Mesodermal cell (in vitro differentiated cells): ENCODE data around the gene FOXJ2.
"Not testable (repeated sequence)": the region's sequence is repeated elsewhere in the genome, so short reads cannot be mapped to it uniquely, and the experiment has no call there.

Experiments
- H3K27ac ChIP-seq: 2 replicates; pipeline ENCODE4 v1.7.0; 2013; ENCODE audit warnings: mild to moderate bottlenecking, low read depth, low read length, moderate library complexity; ENCODE audit not compliant: severe bottlenecking
- H3K36me3 ChIP-seq: 2 replicates; pipeline ENCODE4 v1.7.1; 2013; ENCODE audit warnings: mild to moderate bottlenecking, low read length, moderate library complexity; ENCODE audit not compliant: control insufficient read depth, insufficient read depth
- H3K4me1 ChIP-seq: one replicate; pipeline ENCODE4 v1.7.1; 2013; ENCODE audit warnings: mild to moderate bottlenecking, low read length; ENCODE audit not compliant: insufficient read depth, control insufficient read depth, poor library complexity, severe bottlenecking
- H3K4me3 ChIP-seq: 2 replicates; pipeline ENCODE4 v1.7.0; 2013; ENCODE audit warnings: low read length, control low read depth, mild to moderate bottlenecking; ENCODE audit not compliant: insufficient read depth, poor library complexity, severe bottlenecking; ENCODE audit errors: extremely low read depth
- H3K9me3 ChIP-seq: 2 replicates; pipeline ENCODE4 v1.7.1; 2013; ENCODE audit warnings: mild to moderate bottlenecking, low read length, moderate library complexity; ENCODE audit not compliant: control insufficient read depth
- WGBS, 2 experiments: methylation state at CpG; one replicate each; pipeline ENCODE4 v1.1.5; 2013; ENCODE audit warnings: missing lambda C conversion rate in 2 of 2; ENCODE audit not compliant: insufficient coverage in 2 of 2; 5-methylcytosine and 5-hydroxymethylcytosine counted together

FOXJ2 gene

DNA sequence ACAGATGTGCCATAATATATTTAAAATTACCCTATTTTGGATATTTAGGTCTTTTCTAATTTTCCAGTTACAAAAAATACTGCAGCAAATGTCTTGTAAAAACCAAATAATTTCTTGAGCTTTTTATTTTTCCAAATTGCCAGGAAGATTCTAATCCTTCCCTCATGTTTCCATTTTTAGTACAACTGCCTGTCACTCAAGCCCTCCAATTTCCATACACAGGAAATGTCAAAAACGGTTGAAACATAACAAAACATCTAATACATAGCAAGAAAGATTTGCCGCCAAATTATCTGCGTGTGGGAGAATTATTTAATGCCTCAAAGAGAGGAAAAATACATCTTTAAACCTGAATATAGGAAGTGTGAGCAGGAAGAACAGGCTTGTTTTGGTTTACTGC, 2.3 kb upstream of the FOXJ2 start:
- Histone ChIP-seq H3K36me3 (no peaks in the 10 kb centered on the region), H3K27ac (no peak overlapping the region)
- 90% methylated on average over 2 of the region's 3 CpGs; no CpG with 5 or more reads in 1 of the 2 experiments for WGBS, 2 experiments

DNA sequence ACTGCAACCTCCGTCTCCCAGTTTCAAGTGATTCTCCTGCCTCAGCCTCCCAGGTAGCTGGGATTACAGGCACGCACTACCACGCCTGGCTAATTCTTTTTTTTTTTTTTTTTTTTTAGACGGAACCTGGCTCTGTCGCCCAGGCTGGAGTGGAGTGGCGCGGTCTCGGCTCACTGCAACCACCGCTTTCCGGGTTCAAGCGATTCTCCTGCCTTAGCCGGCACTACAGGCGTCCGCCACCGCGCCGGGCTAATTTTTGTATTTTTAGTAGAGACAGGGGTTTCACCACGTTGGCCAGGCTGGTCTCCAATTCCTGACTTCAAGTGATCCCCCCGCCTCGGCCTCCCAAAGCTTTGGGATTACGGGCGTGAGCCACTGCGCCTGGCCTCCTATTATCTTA, 1.5 kb upstream of the FOXJ2 start:
- peaks cover 20% of the 10 kb centered on the region for H3K4me1 ChIP-seq
- H3K9me3 ChIP-seq, H3K4me3 ChIP-seq, H3K36me3 ChIP-seq, H3K27ac ChIP-seq: not testable (repeated sequence)
- 90% methylated on average over 16 to 17 of the region's 23 CpGs for WGBS, 2 experiments

More for the DNA sequence above, 2.3 kb upstream of the FOXJ2 start:
- Histone ChIP-seq H3K4me1 (peaks cover 13% of the 10 kb centered on the region), H3K9me3 (no peaks in the 10 kb centered on the region), H3K4me3 (no peak overlapping the region)

DNA sequence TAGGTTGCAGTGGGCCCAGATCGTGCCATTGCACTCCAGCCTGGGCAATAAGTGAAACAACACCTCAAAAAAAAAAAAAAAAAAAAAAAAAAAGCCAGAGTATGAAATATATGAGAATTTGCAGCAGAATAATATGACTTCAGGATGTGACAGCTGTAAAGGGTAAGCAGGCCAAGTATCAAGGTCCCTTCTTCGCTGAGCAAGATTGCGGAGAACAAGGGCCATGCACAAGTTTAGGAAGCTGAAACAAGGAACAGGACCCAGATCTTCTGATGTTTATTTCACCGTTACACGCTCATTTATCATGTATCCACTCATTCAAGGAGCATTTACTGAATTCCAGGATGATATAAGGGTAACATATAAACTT, 659 bp upstream of the FOXJ2 start:
- peaks cover 29% of the 10 kb centered on the region for H3K4me1 ChIP-seq
- no peaks in the 10 kb centered on the region for H3K36me3 ChIP-seq
- H3K9me3 ChIP-seq, result no peaks in the 10 kb centered on the region
- H3K4me3 ChIP-seq, result peak overlapping the region; percentile 77
- 53 to 94% methylated on average over 2 to 4 of the region's 5 CpGs for WGBS, 2 experiments
- peak overlapping the region; percentile 23 for H3K27ac ChIP-seq

DNA sequence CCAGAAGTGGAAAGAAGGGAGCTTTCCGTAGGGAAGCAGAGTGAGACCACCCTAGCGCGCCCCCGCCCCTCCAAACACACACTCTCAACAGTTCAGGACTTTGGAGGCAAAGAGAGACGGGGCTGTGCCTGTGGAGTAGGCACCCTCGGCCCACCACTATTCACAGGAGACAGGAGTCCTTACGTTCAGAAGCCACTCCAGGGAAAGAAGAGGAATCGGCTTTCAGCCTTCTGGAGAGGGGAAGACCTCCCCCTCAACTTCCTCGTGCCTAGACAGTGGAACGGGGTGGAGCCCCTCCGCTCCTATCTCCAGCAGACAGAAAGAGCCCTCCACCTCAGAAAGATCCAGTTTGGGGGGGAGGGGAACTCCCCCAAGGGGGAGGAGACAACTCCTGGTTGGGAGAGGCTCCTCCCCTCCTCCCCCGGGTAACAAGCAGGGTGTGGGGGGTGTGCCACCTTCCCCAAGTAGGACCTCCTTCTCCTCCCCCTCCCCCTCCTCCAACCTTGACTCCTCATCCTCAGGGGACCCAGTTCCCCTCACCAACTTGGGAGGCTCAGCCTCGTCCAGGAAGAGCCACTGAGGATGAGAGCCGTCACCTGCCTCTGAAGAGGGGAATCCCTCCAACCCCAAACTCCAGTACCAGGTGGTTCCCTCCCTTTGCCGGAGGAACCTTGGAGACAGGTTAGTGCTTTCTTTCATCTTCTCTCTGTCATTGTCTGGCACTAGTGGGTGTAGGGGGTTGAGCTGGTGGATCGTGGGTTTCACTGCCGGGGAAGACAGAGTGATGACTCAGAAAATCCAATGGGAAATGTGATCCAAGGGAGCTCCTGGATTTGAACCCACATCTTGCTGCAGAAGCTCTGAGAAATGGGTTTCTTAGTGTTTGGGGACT, 883 bp downstream of the FOXJ2 start:
- 17 to 38% methylated on average over 5 to 6 of the region's 17 CpGs for WGBS, 2 experiments
- H3K27ac ChIP-seq, result peak overlapping the region; percentile 77

DNA sequence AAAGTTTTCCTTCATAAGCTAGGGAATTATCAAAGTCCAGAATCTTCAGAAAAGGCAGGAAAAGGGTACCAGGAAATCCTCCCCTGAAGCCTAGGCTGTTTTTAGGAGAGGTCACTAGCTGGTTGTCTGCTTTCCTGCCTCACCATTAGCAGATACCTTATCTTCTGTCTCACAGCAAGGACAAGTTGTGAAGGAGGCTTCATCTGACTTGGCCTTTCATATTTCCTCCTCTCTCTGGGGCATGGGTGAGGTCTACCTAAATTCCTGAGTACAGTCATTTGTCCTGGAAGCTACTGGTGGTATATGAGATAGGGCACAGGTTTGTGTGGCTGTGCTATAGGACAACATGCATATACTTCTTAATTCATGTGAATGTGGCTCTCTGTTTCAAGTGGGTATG, 2.3 kb downstream of the FOXJ2 start:
- peaks cover 2% of the 10 kb centered on the region for H3K36me3 ChIP-seq
- H3K4me1 ChIP-seq, result peaks cover 53% of the 10 kb centered on the region
- peak overlapping the region; percentile 66 for H3K27ac ChIP-seq
- H3K9me3 ChIP-seq, result no peaks in the 10 kb centered on the region
- H3K4me3 ChIP-seq, result peak overlapping the region; percentile 77

More for the DNA sequence above, 883 bp downstream of the FOXJ2 start:
- H3K4me3 ChIP-seq, result peak overlapping the region; percentile 77
- no peaks in the 10 kb centered on the region for H3K9me3 ChIP-seq
- H3K4me1 ChIP-seq, result peaks cover 44% of the 10 kb centered on the region
- no peaks in the 10 kb centered on the region for H3K36me3 ChIP-seq

DNA sequence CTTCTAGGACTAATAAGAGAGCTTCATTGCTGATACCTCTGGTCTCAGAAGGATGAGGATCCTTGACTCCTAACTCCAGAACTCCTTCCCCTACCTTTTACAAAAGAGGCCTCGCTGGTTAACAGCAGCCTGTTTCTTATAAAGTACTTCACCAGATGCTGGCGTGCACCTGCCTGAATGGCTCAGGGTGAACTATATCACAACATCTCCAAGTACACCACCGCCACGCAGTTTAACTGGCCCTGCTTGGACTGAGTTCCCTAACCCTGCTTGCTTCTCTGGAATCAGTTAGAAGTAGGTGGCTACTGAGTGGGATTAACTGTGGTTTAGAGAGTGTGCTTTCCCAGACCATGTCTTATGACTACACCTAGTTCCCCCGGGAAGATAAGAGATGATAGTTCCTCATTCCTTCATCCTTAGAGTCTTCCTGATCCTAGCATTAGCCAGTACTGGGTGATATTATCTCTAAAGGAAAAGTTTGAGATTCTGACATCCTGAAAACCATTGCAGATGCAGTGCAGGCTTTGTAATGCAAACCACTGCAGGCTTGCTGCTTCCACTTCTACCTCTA, 3.0 kb downstream of the FOXJ2 start:
- H3K9me3 ChIP-seq, result no peaks in the 10 kb centered on the region
- WGBS, 2 experiments, result 40 to 79% methylated on average over 1 to 2 of the region's 5 CpGs
- peaks cover 9% of the 10 kb centered on the region for H3K36me3 ChIP-seq
- no peak overlapping the region for H3K4me3 ChIP-seq
- H3K4me1 ChIP-seq, result peaks cover 53% of the 10 kb centered on the region
- peak overlapping the region; percentile 1 for H3K27ac ChIP-seq

DNA sequence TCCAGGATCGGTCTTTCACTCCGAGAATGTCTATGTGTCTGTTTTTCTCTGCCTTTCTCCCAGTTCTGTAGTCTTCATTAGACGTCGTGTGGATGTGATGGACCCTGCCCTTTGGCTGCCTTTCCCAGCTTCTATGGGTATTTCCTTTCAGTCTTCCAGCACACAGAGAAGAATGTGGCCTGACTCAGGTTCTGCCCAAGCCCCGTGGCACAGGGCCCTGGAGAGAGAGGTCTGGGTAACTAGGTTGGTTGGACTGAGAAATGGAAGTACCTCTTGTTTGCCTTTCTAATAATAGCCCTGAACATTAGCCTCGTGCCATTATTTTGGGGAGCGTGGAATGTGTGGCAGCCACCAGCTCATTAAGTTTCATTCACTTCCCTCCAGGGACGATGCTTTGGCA, 3.8 kb downstream of the FOXJ2 start:
- Histone ChIP-seq H3K4me1 (peaks cover 53% of the 10 kb centered on the region), H3K9me3 (no peaks in the 10 kb centered on the region), H3K27ac (no peak overlapping the region), H3K36me3 (peaks cover 17% of the 10 kb centered on the region), H3K4me3 (no peak overlapping the region)
- 73 to 93% methylated on average over 3 to 7 of the region's 8 CpGs for WGBS, 2 experiments

DNA sequence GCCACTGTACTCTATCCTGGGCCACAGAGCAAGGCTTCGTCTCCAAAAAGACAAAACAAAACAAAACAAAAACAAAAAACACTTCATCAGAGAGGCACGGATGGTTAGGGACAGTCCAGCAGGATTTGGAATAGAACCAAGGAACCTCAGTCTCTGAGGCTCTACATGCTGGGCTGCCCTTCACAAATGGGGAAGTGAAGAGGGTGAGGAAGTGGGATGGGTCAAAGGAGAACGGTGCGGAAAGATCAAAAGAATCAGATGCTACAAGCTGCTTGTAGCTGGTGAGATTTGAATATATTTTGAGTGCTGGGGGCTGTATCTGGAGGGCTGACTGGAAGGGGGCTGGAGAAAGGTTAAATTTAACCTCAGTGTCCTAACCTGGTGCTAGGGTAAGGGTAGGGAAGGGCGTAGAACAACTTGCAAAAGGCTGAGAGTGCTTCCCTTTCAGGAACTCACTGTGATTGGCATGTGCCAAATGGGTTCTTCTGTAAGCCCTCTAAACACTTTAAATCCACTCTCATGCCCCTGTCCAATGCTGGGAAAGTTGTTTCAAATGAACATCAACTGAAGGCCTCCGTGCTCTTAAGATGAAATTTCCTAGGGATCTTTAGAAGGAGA, 4.6 kb downstream of the FOXJ2 start:
- H3K4me3 ChIP-seq, result no peak overlapping the region
- 33 to 57% methylated on average over 2 to 5 of the region's 6 CpGs for WGBS, 2 experiments
- H3K36me3 ChIP-seq, result peaks cover 25% of the 10 kb centered on the region
- no peak overlapping the region for H3K27ac ChIP-seq
- no peaks in the 10 kb centered on the region for H3K9me3 ChIP-seq
- peaks cover 53% of the 10 kb centered on the region for H3K4me1 ChIP-seq

DNA sequence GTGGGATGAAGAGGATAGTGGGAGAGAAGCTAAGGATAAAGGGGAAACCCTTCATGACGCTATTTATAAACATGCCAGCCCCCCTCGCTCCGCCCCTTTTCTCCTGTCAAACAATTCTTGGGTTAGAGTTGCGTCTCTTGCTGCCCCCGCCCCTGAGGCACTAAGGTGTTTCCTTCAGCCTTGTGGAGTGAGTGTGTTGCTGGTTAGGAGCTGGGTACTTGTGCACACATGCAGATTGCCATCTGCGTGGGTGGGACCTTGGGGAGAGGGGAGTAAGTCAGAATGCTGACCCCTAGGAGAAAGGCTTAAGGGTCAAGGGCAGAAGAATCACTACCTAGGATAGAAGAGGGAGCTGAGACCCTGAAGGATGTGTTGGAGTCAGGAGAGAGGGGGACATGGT, 5.4 kb downstream of the FOXJ2 start:
- no peak overlapping the region for H3K27ac ChIP-seq
- WGBS, 2 experiments, result 22 to 40% methylated on average over 1 of the region's 6 CpGs
- peaks cover 32% of the 10 kb centered on the region for H3K36me3 ChIP-seq
- peak overlapping the region; percentile 3 for H3K4me3 ChIP-seq
- peaks cover 53% of the 10 kb centered on the region for H3K4me1 ChIP-seq
- no peaks in the 10 kb centered on the region for H3K9me3 ChIP-seq

DNA sequence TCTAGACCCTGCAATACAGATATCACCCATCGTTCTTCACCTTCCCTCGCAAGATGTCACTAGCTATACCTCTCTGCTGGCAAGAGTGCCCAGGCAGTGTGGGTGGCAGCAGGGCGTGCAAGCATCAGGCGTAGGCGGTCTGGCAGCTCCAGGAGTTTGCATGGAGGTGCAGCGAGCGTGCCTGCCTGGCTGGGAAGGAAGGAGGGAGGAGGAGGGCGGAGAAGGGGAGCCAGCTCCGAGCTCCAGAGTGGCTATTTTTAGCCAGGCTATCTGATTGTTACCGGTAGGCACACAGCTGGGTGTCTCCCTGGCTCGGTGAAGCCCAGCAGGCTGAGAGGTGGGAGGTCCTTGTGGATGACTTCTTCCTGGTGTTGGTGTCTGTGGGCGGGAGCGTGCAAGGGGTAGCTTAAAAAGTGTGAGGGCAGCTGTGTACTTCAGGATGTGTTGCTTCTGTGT, 6.2 kb downstream of the FOXJ2 start:
- WGBS, 2 experiments, result 1 to 6% methylated on average over 11 to 12 of the region's 13 CpGs
- Histone ChIP-seq H3K27ac (peak overlapping the region; percentile 16), H3K4me1 (peaks cover 53% of the 10 kb centered on the region), H3K4me3 (peak overlapping the region; percentile 3), H3K9me3 (no peaks in the 10 kb centered on the region), H3K36me3 (peaks cover 38% of the 10 kb centered on the region)
